RWPE1 (cell line): ENCODE measurements around the gene COLEC12.

Source experiments
- CTCF ChIA-PET: fragments of 350-600 bp; sonication (Branson Sonifier 250); formaldehyde crosslinking; extraction: SDS; loops from one replicate; lab custom pipeline; 2021; lab: Yijun Ruan, JAX
- POLR2A ChIA-PET: fragments of 400-600 bp; formaldehyde crosslinking; extraction: SDS; loops from one replicate; lab custom pipeline; 2020; ENCODE audit warnings: antibody characterized with exemption; ENCODE audit not compliant: low non-redundant PET; lab: Yijun Ruan, JAX
- DNase-seq: peaks from one replicate; pipeline ENCODE4 v3.0.0; 2012; ENCODE audit warnings: low spot score
- H3K27ac ChIP-seq: fragments of 450-650 bp; 2 replicates; pipeline ENCODE4 v1.5.1; 2017
- TF ChIP-seq, protein P1 (sequence below): fragments of 450-650 bp; conservative IDR thresholded peaks from 2 replicates; pipeline ENCODE4 v1.5.1; 2017; ENCODE audit warnings: low read depth, mild to moderate bottlenecking

COLEC12 gene

GRCh38 chr18:500632-501405 lies at the start of gene COLEC12:
Gene COLEC12 (minus strand): TSS chr18:500701. CDS start chr18:500514, 187 bp downstream.
- no peak within 1 kb of the TSS for H3K27ac ChIP-seq
- TF ChIP-seq, protein P1, sequence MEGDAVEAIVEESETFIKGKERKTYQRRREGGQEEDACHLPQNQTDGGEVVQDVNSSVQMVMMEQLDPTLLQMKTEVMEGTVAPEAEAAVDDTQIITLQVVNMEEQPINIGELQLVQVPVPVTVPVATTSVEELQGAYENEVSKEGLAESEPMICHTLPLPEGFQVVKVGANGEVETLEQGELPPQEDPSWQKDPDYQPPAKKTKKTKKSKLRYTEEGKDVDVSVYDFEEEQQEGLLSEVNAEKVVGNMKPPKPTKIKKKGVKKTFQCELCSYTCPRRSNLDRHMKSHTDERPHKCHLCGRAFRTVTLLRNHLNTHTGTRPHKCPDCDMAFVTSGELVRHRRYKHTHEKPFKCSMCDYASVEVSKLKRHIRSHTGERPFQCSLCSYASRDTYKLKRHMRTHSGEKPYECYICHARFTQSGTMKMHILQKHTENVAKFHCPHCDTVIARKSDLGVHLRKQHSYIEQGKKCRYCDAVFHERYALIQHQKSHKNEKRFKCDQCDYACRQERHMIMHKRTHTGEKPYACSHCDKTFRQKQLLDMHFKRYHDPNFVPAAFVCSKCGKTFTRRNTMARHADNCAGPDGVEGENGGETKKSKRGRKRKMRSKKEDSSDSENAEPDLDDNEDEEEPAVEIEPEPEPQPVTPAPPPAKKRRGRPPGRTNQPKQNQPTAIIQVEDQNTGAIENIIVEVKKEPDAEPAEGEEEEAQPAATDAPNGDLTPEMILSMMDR, result no peak
- ChIA-PET POLR2A (no interaction called here), CTCF (interaction anchor here (0.6 kb wide), 1 partner anchor 66 kb away, joined by 7 read pairs; no protein-coding TSS in a partner anchor)
- no peak for DNase-seq

DNA sequence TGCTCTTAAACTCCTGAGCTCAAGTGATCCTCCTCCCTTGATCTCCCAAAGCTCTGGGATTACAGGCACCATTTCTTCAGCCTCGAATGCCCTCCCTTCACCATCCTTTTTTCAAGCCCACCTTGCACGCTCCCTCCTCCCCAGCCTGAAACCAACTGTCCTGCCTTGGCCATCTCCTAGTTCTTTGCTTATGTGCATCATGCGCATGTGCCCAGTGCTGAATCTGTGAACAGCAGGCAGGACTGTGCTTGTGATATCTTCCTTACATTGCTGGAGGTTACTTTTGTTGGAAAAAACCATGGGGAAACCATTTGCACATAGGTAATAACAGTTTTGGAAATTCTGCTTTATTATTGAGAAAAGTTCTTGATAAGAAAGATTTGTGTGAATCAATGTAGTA lies 49.5 kb upstream of the COLEC12 start:
- no peak for DNase-seq
- POLR2A ChIA-PET, result no interaction called here
- H3K27ac ChIP-seq, result no peak overlapping the region
- TF ChIP-seq, protein P1, result no peak
- CTCF ChIA-PET, result interaction anchor here (0.6 kb wide), 1 partner anchor 323 kb away, joined by 3 read pairs; no protein-coding TSS in a partner anchor

DNA sequence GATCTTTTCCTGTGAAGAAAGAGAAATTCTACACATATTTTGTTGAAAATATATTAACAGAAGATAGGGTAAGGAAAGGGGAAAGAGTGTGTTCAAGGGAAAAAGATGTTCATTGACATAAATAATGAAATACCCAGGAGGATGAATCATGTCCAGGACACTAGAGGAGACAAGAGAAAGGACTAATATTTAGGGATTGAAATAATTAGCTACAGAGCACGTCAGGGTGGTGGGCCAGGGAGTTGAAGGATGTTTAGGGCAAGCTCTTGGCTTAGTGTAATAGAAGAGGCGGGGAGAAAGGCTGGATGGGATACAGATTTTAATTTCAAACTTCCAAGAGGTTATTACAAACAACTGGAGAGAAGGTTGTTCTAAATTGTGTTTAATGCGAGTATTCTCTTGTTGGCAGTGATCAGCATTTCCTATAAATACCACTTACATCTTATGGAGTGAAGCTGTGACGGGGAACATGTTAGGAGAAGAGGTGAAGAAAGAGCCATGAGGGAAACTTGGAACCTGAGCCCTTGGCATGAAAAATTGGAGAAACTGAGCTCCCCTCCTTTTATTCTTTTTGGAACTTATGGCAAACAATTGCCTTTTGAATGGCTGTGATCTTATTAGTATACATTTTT lies 43.1 kb upstream of the COLEC12 start:
- POLR2A ChIA-PET, result no interaction called here
- no peak for DNase-seq
- CTCF ChIA-PET, result no interaction called here
- H3K27ac ChIP-seq, result no peak overlapping the region
- TF ChIP-seq, protein P1, result no peak

DNA sequence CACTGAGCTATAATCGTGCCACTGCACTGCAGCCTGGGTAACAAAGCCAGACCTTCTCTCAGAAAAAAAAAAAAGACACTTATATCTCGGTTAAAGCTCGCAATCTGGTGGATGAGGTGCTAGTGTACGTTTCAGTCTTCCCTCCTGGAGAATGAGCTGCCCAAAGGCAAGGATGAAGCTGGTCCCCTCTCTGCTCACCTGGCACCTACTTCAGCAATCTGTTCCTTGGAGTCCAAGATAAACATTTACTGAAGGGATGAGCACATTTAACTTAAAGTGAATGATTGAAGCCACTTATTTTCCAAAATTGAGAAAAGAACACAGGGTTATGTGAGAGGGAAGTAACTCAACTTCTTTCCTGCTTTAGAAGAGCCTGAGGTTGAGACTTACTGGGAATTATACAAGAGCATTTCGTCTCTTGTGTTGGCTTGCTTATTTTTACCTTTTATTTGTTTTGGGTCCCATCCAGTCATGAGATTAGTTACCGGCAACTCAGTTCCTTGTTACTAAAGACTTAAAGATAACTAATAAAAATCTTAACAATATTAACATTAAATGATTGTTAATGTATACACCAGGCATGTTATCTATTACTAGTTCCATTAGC lies 33.6 kb upstream of the COLEC12 start:
- no peak for DNase-seq
- POLR2A ChIA-PET, result no interaction called here
- TF ChIP-seq, protein P1, result no peak
- CTCF ChIA-PET, result interaction anchor here (0.6 kb wide), 3 partner anchors 10 to 478 kb away, joined by 3 to 5 read pairs (median 5); no protein-coding TSS in a partner anchor
- no peak overlapping the region for H3K27ac ChIP-seq

- no peak for DNase-seq
- POLR2A ChIA-PET, result no interaction called here
- TF ChIP-seq, protein P1, result no peak
- H3K27ac ChIP-seq, result no peak overlapping the region
- CTCF ChIA-PET, result interaction anchor here (0.6 kb wide), 1 partner anchor 170 kb away, joined by 4 read pairs; no protein-coding TSS in a partner anchor
Observed at GRCh38 chr18:532632-533031, 32.1 kb upstream of the COLEC12 start.

DNA sequence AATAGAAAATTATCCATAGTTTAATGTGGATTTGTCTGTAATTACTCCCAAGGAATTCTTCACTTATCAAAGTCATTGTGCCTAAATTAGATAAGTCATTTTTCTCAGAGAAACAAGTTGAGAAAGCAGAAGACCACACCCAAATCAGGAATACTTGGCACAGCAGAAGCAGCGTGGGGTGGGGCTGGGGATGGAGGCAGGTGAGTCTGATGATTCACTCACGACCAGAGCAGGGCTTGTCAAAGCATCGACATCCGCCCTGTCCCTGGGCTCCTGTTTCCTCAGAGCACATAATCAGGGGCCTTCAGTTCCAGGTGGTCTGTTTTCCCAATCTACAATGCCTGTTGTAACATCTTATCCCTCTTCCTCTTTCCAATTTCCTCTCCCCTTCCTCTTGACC lies 31.5 kb upstream of the COLEC12 start:
- POLR2A ChIA-PET, result no interaction called here
- H3K27ac ChIP-seq, result no peak overlapping the region
- CTCF ChIA-PET, result no interaction called here
- TF ChIP-seq, protein P1, result no peak
- peak; percentile 83 for DNase-seq
